GM21576 (cell line): ENCODE data around the gene AGBL1.

Experiments used
- ATAC-seq: cut with Tn5 transposase; IDR thresholded peaks from one replicate; pipeline ENCODE4 v1.9.1; 2021; ENCODE audit warnings: mild to moderate bottlenecking, moderate library complexity; ENCODE audit not compliant: unreplicated experiment

Gene AGBL1

GRCh38 chr15:86316726-86317383, 237.2 kb downstream of the AGBL1 start:
- no peak for ATAC-seq

GRCh38 chr15:86317384-86317740, 237.7 kb downstream of the AGBL1 start:
- ATAC-seq, result no peak

GRCh38 chr15:86322629-86323028, 243.0 kb downstream of the AGBL1 start:
- ATAC-seq, result no peak

- ATAC-seq, result no peak
Measured at GRCh38 chr15:86327230-86327865, 247.7 kb downstream of the AGBL1 start.

GRCh38 chr15:86328658-86329057, 249.0 kb downstream of the AGBL1 start:
- no peak for ATAC-seq

- ATAC-seq, result no peak
Measured at GRCh38 chr15:86329311-86330013, 249.8 kb downstream of the AGBL1 start.

GRCh38 chr15:86333819-86334218, 254.1 kb downstream of the AGBL1 start:
- no peak for ATAC-seq

GRCh38 chr15:86336051-86336788, 256.5 kb downstream of the AGBL1 start:
- no peak for ATAC-seq

GRCh38 chr15:86337071-86337470, 257.4 kb downstream of the AGBL1 start:
- ATAC-seq, result no peak

GRCh38 chr15:86347245-86347644, 267.6 kb downstream of the AGBL1 start:
- no peak for ATAC-seq

GRCh38 chr15:86349565-86349964, 269.9 kb downstream of the AGBL1 start:
- ATAC-seq, result no peak

GRCh38 chr15:86353213-86353612, 273.5 kb downstream of the AGBL1 start:
- ATAC-seq, result no peak

- ATAC-seq, result no peak
Measured at GRCh38 chr15:86355361-86355760, 275.7 kb downstream of the AGBL1 start.

- ATAC-seq, result no peak
Measured at GRCh38 chr15:86355801-86356200, 276.1 kb downstream of the AGBL1 start.

GRCh38 chr15:86362555-86362954, 282.9 kb downstream of the AGBL1 start:
- no peak for ATAC-seq

- ATAC-seq, result no peak
Measured at GRCh38 chr15:86373147-86373546, 293.5 kb downstream of the AGBL1 start.

- no peak for ATAC-seq
Measured at GRCh38 chr15:86375733-86376280, 296.1 kb downstream of the AGBL1 start.

- ATAC-seq, result no peak
Measured at GRCh38 chr15:86377914-86378313, 298.2 kb downstream of the AGBL1 start.

GRCh38 chr15:86382341-86382740, 302.7 kb downstream of the AGBL1 start:
- no peak for ATAC-seq

- ATAC-seq, result no peak
Measured at GRCh38 chr15:86383611-86384010, 303.9 kb downstream of the AGBL1 start.

GRCh38 chr15:86384186-86384585, 304.5 kb downstream of the AGBL1 start:
- no peak for ATAC-seq
